Activated CD4-positive, alpha-beta T cell treated with anti-CD3 and anti-CD28 coated beads, Interleukin-2, Interleukin-6, amounts not matched to agents 100 ng/mL and 50 ng/mL, durations not matched to agents 16 hours and 8 hours (primary cell): ENCODE data around the gene FARP2.
A peak's percentile ranks its signal among the peaks of the same experiment; 100 is the strongest.
"Not testable (repeated sequence)": the region's sequence is repeated elsewhere in the genome, so short reads cannot be mapped to it uniquely, and the experiment has no call there.

Experiments
- DNase-seq: peaks from one replicate; pipeline ENCODE4 v3.0.0-alpha.2; 2020

Gene FARP2

GRCh38 chr2:241355983-241356870 is at the start of gene FARP2:
Gene FARP2, plus strand, starts transcription at chr2:241356285. Its CDS starts 16,823 bp downstream, at chr2:241373108.
- peak; percentile 97 for DNase-seq

- no peak for DNase-seq
Measured at GRCh38 chr2:241307055-241307454, 49.0 kb upstream of the FARP2 start.

GRCh38 chr2:241308267-241308666 is 47.8 kb upstream of the FARP2 start:
- DNase-seq: no peak

GRCh38 chr2:241308832-241309500 is 47.1 kb upstream of the FARP2 start:
- no peak for DNase-seq

- peak; percentile 81 for DNase-seq
Measured at GRCh38 chr2:241309684-241310117, 46.4 kb upstream of the FARP2 start.

- DNase-seq: peak; percentile 35
Measured at GRCh38 chr2:241310917-241311566, 45.0 kb upstream of the FARP2 start.

GRCh38 chr2:241312082-241312481 is 44.0 kb upstream of the FARP2 start:
- DNase-seq: no peak

GRCh38 chr2:241313543-241314095 is 42.5 kb upstream of the FARP2 start:
- no peak for DNase-seq

GRCh38 chr2:241314226-241315092 is 41.6 kb upstream of the FARP2 start:
- no peak for DNase-seq

- peak; percentile 100 for DNase-seq
Measured at GRCh38 chr2:241315093-241315878, 40.8 kb upstream of the FARP2 start, which contains the start of gene HDLBP. Gene HDLBP, minus strand, starts transcription at chr2:241315672. Its CDS starts 48,803 bp downstream, at chr2:241266869.

GRCh38 chr2:241315879-241316631 is 40.0 kb upstream of the FARP2 start, which contains the start of gene SEPTIN2:
Gene SEPTIN2, plus strand, starts transcription at chr2:241315925. Its CDS starts 8,308 bp downstream, at chr2:241324233.
- DNase-seq: peak; percentile 78

- DNase-seq: no peak
Measured at GRCh38 chr2:241316825-241317224, 39.3 kb upstream of the FARP2 start.

GRCh38 chr2:241317391-241317790 is 38.7 kb upstream of the FARP2 start:
- DNase-seq: no peak

GRCh38 chr2:241318830-241319229 is 37.3 kb upstream of the FARP2 start:
- not testable (repeated sequence) for DNase-seq

- DNase-seq: no peak
Measured at GRCh38 chr2:241320394-241320793, 35.7 kb upstream of the FARP2 start.

- no peak for DNase-seq
Measured at GRCh38 chr2:241321033-241321432, 35.1 kb upstream of the FARP2 start.

GRCh38 chr2:241321886-241322285 is 34.2 kb upstream of the FARP2 start:
- no peak for DNase-seq

GRCh38 chr2:241323778-241324177 is 32.3 kb upstream of the FARP2 start:
- no peak for DNase-seq

GRCh38 chr2:241324775-241325174 is 31.3 kb upstream of the FARP2 start:
- DNase-seq: no peak

- DNase-seq: no peak
Measured at GRCh38 chr2:241325257-241325656, 30.8 kb upstream of the FARP2 start.
